DND-41 (cell line): ENCODE measurements around the gene NBEA.

Source experiments
- ATAC-seq: fragments of 200-7000 bp; cut with Tn5 transposase; 3 replicates; pipeline ENCODE4 v1.9.1; 2021; ENCODE audit warnings: low read depth; ENCODE audit not compliant: insufficient read depth
- DNase-seq: peaks from one replicate; pipeline ENCODE4 v3.0.0-alpha.2; 2020
- H2AFZ ChIP-seq: 2 replicates; pipeline ENCODE4 v1.6.0; 2012; ENCODE audit warnings: low read depth, low read length
- H3K27ac ChIP-seq: 2 replicates; pipeline ENCODE4 v1.5.1; 2012; ENCODE audit warnings: low read length, inconsistent platforms
- H3K27me3 ChIP-seq: fragments of 200-600 bp; sonication (generic); 2 replicates; pipeline ENCODE4 v1.6.0; 2012; ENCODE audit warnings: low read length, mild to moderate bottlenecking, inconsistent platforms; ENCODE audit not compliant: insufficient read depth, poor library complexity
- H3K36me3 ChIP-seq: 2 replicates; pipeline ENCODE4 v1.5.1; 2012; ENCODE audit warnings: low read length, inconsistent platforms; ENCODE audit not compliant: insufficient read depth
- H3K4me1 ChIP-seq: 2 replicates; pipeline ENCODE4 v1.5.1; 2012; ENCODE audit warnings: mild to moderate bottlenecking, low read length; ENCODE audit not compliant: insufficient read depth
- H3K4me2 ChIP-seq: 2 replicates; pipeline ENCODE4 v1.6.0; 2012; ENCODE audit warnings: mild to moderate bottlenecking, moderate library complexity, low read length, inconsistent platforms; ENCODE audit not compliant: insufficient read depth
- H3K4me3 ChIP-seq, 2 experiments: fragments of 200-600 bp in 1 of 2; shearing (Covaris generic) in 1 of 2; 2 replicates each; pipeline ENCODE4 v1.5.1; 2012 to 2016; ENCODE audit warnings: inconsistent platforms in 2 of 2, low read length in 2 of 2, mild to moderate bottlenecking in 2 of 2, low read depth in 1 of 2, moderate library complexity in 1 of 2
- H3K79me2 ChIP-seq: 2 replicates; pipeline ENCODE4 v1.6.0; 2012; ENCODE audit warnings: low read length, inconsistent platforms; ENCODE audit not compliant: insufficient read depth
- H3K9ac ChIP-seq: 2 replicates; pipeline ENCODE4 v1.6.0; 2012; ENCODE audit warnings: low read depth, mild to moderate bottlenecking, inconsistent platforms, low read length, moderate library complexity
- H3K9me3 ChIP-seq: 2 replicates; pipeline ENCODE4 v1.5.1; 2012; ENCODE audit warnings: low read length, moderate library complexity, mild to moderate bottlenecking, inconsistent platforms; ENCODE audit not compliant: insufficient read depth, severe bottlenecking
- H4K20me1 ChIP-seq: 2 replicates; pipeline ENCODE4 v1.6.0; 2012; ENCODE audit warnings: low read length; ENCODE audit not compliant: insufficient read depth
- CTCF ChIP-seq: IDR thresholded peaks from 2 replicates; pipeline ENCODE4 v1.5.1; 2012; ENCODE audit warnings: borderline replicate concordance, low read length, moderate library complexity, mild to moderate bottlenecking; ENCODE audit not compliant: poor library complexity, severe bottlenecking; ENCODE audit errors: extremely low read depth
- EZH2 ChIP-seq: IDR thresholded peaks from 3 replicates; pipeline ENCODE4 v1.6.1; 2012; ENCODE audit warnings: borderline replicate concordance, low read depth, mild to moderate bottlenecking, moderate library complexity, low read length, inconsistent platforms; ENCODE audit not compliant: severe bottlenecking

The NBEA gene

GRCh38 chr13:35483761-35484160 lies 541.7 kb downstream of the NBEA start:
- H3K9me3 ChIP-seq, result no peaks in the 10 kb centered on the region
- no peak for DNase-seq
- no peak overlapping the region for H3K9ac ChIP-seq
- no peak overlapping the region for H2AFZ ChIP-seq
- no peaks in the 10 kb centered on the region for H3K79me2 ChIP-seq
- H4K20me1 ChIP-seq, result no peaks in the 10 kb centered on the region
- no peaks in the 10 kb centered on the region for H3K36me3 ChIP-seq
- H3K4me1 ChIP-seq, result no peaks in the 10 kb centered on the region
- H3K4me3 ChIP-seq, result no peak overlapping the region
- H3K27ac ChIP-seq, result no peak overlapping the region
- no peaks in the 10 kb centered on the region for H3K27me3 ChIP-seq
- no peak for ATAC-seq
- no peak for TF ChIP-seq CTCF
- TF ChIP-seq EZH2, result no peak
- H3K4me2 ChIP-seq, result no peak overlapping the region

- no peaks in the 10 kb centered on the region for H4K20me1 ChIP-seq
- H3K4me3 ChIP-seq, result no peak overlapping the region
- DNase-seq, result no peak
- H3K27me3 ChIP-seq, result no peaks in the 10 kb centered on the region
- H3K4me2 ChIP-seq, result no peak overlapping the region
- no peak overlapping the region for H3K9ac ChIP-seq
- ATAC-seq, result no peak
- no peak overlapping the region for H2AFZ ChIP-seq
- no peak overlapping the region for H3K27ac ChIP-seq
- H3K79me2 ChIP-seq, result no peaks in the 10 kb centered on the region
- H3K9me3 ChIP-seq, result no peaks in the 10 kb centered on the region
- no peaks in the 10 kb centered on the region for H3K36me3 ChIP-seq
- TF ChIP-seq CTCF (no peak), EZH2 (no peak)
- H3K4me1 ChIP-seq, result no peaks in the 10 kb centered on the region
These were observed 542.3 kb downstream of the NBEA start for GRCh38 chr13:35484384-35484783.

GRCh38 chr13:35485424-35485823 lies 543.4 kb downstream of the NBEA start:
- H4K20me1 ChIP-seq, result no peaks in the 10 kb centered on the region
- no peaks in the 10 kb centered on the region for H3K27me3 ChIP-seq
- no peak overlapping the region for H2AFZ ChIP-seq
- no peak for ATAC-seq
- no peak for DNase-seq
- no peak overlapping the region for H3K27ac ChIP-seq
- no peaks in the 10 kb centered on the region for H3K9me3 ChIP-seq
- H3K79me2 ChIP-seq, result no peaks in the 10 kb centered on the region
- no peak overlapping the region for H3K9ac ChIP-seq
- no peaks in the 10 kb centered on the region for H3K36me3 ChIP-seq
- no peak overlapping the region for H3K4me3 ChIP-seq
- TF ChIP-seq EZH2 (no peak), CTCF (no peak)
- H3K4me2 ChIP-seq, result no peak overlapping the region
- no peaks in the 10 kb centered on the region for H3K4me1 ChIP-seq

- no peak overlapping the region for H3K4me2 ChIP-seq
- no peak for ATAC-seq
- no peak overlapping the region for H3K9ac ChIP-seq
- H3K27ac ChIP-seq, result no peak overlapping the region
- TF ChIP-seq EZH2 (no peak), CTCF (no peak)
- H2AFZ ChIP-seq, result no peak overlapping the region
- H3K36me3 ChIP-seq, result no peaks in the 10 kb centered on the region
- H3K27me3 ChIP-seq, result no peaks in the 10 kb centered on the region
- H3K9me3 ChIP-seq, result no peaks in the 10 kb centered on the region
- no peaks in the 10 kb centered on the region for H4K20me1 ChIP-seq
- no peak overlapping the region for H3K4me3 ChIP-seq
- H3K4me1 ChIP-seq, result no peaks in the 10 kb centered on the region
- DNase-seq, result no peak
- H3K79me2 ChIP-seq, result no peaks in the 10 kb centered on the region
These were observed 547.0 kb downstream of the NBEA start for GRCh38 chr13:35489050-35489449.
